HUES48 (cell line): ENCODE results near the gene ANKHD1.
"Not testable (repeated sequence)": the region's sequence is repeated elsewhere in the genome, so short reads cannot be mapped to it uniquely, and the experiment has no call there.

ENCODE experiments used
- H3K27ac ChIP-seq: one replicate; pipeline ENCODE4 v1.7.0; 2013; ENCODE audit warnings: low read depth, low read length, inconsistent platforms
- H3K27me3 ChIP-seq: 2 replicates; pipeline ENCODE4 v1.6.1; 2013; ENCODE audit warnings: mild to moderate bottlenecking, low read length; ENCODE audit not compliant: control insufficient read depth, insufficient read depth
- H3K36me3 ChIP-seq: 2 replicates; pipeline ENCODE4 v1.6.1; 2013; ENCODE audit warnings: low read length; ENCODE audit not compliant: control insufficient read depth, insufficient read depth
- H3K4me1 ChIP-seq: 2 replicates; pipeline ENCODE4 v1.6.1; 2013; ENCODE audit warnings: mild to moderate bottlenecking, low read length; ENCODE audit not compliant: control insufficient read depth, insufficient read depth
- H3K4me3 ChIP-seq: 2 replicates; pipeline ENCODE4 v1.5.1; 2013; ENCODE audit warnings: mild to moderate bottlenecking, low read depth, low read length
- H3K9ac ChIP-seq: 2 replicates; pipeline ENCODE4 v1.6.1; 2013; ENCODE audit warnings: mild to moderate bottlenecking, low read depth, low read length, moderate library complexity
- H3K9me3 ChIP-seq: 2 replicates; pipeline ENCODE4 v1.6.1; 2013; ENCODE audit warnings: low read length; ENCODE audit not compliant: control insufficient read depth, insufficient read depth

The ANKHD1 gene

GRCh38 chr5:140575309-140575708 lies 173.7 kb downstream of the ANKHD1 start:
- H3K9ac ChIP-seq, result no peak overlapping the region
- no peak overlapping the region for H3K4me3 ChIP-seq

GRCh38 chr5:140576776-140577201 lies 175.2 kb downstream of the ANKHD1 start:
- Histone ChIP-seq H3K27me3 (no peaks in the 10 kb centered on the region), H3K9ac (no peak overlapping the region), H3K4me3 (no peak overlapping the region), H3K27ac (no peak overlapping the region), H3K36me3 (no peaks in the 10 kb centered on the region), H3K4me1 (no peaks in the 10 kb centered on the region), H3K9me3 (no peaks in the 10 kb centered on the region)

More at GRCh38 chr5:140575309-140575708, 173.7 kb downstream of the ANKHD1 start:
- Histone ChIP-seq H3K4me1 (no peaks in the 10 kb centered on the region), H3K27ac (no peak overlapping the region), H3K36me3 (no peaks in the 10 kb centered on the region), H3K27me3 (no peaks in the 10 kb centered on the region), H3K9me3 (no peaks in the 10 kb centered on the region)

- not testable (repeated sequence) for H3K27me3 ChIP-seq, H3K9me3 ChIP-seq, H3K4me3 ChIP-seq, H3K27ac ChIP-seq, H3K4me1 ChIP-seq, H3K9ac ChIP-seq, H3K36me3 ChIP-seq
Observed at GRCh38 chr5:140579188-140579747, 177.6 kb downstream of the ANKHD1 start.

- Histone ChIP-seq H3K9ac (no peak overlapping the region), H3K36me3 (no peaks in the 10 kb centered on the region), H3K9me3 (no peaks in the 10 kb centered on the region), H3K27ac (no peak overlapping the region), H3K27me3 (no peaks in the 10 kb centered on the region), H3K4me1 (no peaks in the 10 kb centered on the region), H3K4me3 (no peak overlapping the region)
Observed at GRCh38 chr5:140587495-140587894, 185.9 kb downstream of the ANKHD1 start.

GRCh38 chr5:140588311-140589070 lies 186.9 kb downstream of the ANKHD1 start:
- Histone ChIP-seq H3K36me3 (no peaks in the 10 kb centered on the region), H3K4me1 (no peaks in the 10 kb centered on the region), H3K27me3 (no peaks in the 10 kb centered on the region), H3K9me3 (no peaks in the 10 kb centered on the region), H3K4me3 (no peak overlapping the region), H3K27ac (no peak overlapping the region), H3K9ac (no peak overlapping the region)
